Measurements from ENCODE around the gene CYP26B1.

The CYP26B1 gene

DNA sequence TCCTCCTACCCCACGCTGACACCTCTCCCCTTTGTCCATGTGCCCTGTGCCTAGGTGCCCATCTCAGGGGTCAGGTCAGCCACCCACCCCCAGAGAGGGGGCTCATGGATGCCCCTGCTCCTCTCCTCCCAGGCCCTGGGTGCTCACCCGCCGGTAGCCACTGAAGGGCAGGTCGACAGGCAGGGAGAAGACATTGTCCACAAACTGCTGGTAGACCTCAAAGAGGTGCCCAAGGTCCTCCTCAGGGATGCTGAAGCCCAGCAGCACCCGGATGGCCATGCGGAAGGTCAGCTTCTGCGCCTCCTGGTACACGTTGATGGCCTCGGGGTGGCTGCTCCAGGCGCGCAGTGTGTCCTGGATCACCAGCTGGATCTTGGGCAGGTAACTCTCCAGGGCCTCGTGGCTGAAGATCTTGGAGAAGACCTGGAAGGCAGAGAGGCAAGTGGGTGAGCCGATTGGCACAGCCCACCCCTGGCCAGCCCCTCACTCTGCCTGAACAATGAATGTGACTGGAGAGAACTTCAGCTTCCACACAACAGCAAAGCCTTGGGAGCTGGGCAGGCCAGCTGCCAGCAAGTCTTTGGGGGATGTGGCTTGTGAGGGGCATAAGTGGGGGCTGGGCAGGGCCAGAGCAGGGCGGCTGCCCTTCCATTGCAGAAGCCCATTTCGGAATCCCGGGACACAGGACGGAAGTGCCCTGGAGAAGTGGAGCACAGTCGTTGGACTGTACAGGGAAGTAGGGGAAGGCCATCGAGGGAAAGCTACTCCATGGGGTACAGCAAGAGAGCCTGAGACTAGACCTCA, 12.5 kb downstream of the CYP26B1 start:
- TF ChIP-seq POLR2A (IDR thresholded peaks at IDR 0.05; ENCODE audit: low read depth, low read length), result no peak
- FAIRE-seq (no peak), DNase-seq (ENCODE audit: insufficient read length, low spot score) (no peak)

DNA sequence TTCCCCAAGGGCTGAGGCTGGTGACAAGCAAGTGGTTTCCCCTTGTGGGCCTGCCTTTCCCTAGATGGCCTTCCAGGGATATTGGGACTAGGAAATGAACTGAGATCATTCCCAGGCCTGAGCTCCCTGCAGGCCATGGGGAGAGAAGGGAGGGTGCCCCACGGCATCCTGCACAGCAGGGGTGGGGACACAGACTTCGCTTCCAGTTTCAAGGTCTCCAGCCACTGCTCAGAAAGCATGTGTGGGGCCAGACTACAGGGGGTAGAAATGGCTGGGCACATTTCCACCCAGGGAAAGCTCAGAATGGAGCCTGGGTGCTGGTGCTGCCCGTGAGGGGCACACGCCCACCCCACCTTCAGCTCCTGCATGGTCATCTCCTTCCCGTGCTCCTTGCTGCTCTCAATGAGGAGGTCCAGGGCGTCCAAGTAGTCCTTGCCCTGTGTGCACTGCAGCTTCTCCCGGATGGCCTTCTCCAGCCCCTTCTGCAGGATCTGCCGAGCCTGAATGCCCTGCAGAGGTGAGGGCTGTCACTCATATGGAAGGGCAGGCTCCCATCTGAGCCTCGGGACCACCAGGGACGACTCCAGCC, 13.2 kb downstream of the CYP26B1 start:
- TF ChIP-seq POLR2A (IDR thresholded peaks at IDR 0.05; ENCODE audit: low read depth, low read length), result no peak
- FAIRE-seq (no peak), DNase-seq (ENCODE audit: insufficient read length, low spot score) (no peak)

DNA sequence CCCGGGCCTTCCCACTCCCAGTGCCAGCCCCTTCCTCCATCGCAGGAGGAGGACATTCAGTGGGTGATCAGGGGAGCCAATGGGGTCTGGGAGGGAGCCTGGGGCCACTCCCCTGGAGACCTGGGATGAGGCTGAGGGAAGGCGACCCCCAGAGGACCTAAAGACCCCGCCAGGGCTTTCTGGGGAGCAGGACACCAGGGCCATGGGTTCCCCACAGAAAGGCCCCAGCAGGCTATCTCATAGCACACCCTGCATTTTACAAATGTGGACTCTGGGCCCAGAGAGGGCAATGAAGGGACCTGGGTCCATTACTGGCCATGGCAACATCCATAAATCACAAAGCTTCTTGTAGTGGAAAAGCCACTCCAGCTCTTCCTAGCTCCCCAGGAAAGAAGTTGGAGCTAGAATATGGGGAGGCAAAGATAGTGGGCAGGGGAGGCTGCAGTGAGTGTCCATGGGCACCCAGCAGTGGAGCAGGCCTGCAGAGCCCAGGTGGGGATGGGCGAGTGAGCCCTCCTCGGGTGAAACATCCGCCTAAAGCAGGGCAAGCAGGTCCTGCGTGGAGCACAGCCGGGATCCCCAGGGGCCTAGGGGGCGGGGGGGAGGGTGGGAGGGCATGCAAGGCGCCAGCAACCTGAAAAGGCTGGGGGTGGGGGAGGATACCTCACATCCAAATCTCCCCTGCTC, 13.8 kb downstream of the CYP26B1 start:
- TF ChIP-seq POLR2A (IDR thresholded peaks at IDR 0.05; ENCODE audit: low read depth, low read length), result no peak
- FAIRE-seq, result no peak
- no peak for DNase-seq (ENCODE audit: insufficient read length, low spot score)

DNA sequence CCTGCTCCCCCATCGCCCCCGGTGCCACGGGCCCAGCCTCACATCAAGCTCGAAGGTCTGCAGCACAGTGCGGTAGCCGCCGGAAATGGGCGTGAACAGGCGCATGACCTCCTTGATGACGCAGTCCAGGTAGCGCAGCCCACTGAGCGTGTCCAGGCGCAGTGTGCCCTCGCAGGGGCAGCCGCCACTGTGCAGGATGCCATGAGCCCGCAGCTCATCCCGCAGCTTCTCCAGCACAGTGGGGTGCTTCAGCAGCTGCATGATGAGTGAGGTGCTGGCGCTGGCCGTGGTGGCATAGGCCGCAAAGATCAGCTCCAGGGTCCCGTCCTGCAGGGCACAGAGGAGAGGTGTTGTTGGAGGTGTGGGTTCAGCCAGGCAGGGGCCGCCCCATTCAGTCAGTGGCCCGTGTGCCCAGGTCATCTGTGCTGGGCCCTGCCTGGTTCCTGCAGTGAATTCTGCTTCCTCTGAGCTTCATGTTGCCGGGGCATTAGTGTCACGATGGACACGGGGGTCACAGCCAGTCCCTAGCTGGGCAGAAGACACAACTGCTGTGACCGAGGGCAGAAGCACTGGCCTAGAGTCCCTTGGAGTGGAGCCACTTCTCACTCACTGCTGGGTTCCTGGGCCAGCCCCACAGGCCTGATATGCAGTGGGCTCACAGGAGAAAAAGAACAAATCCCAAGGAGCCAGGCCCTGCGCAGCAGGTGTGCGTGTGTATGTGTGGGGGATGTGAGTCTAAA, 14.5 kb downstream of the CYP26B1 start:
- no peak for DNase-seq (ENCODE audit: insufficient read length, low spot score)
- TF ChIP-seq POLR2A (IDR thresholded peaks at IDR 0.05; ENCODE audit: low read depth, low read length), result no peak
- FAIRE-seq, result no peak

DNA sequence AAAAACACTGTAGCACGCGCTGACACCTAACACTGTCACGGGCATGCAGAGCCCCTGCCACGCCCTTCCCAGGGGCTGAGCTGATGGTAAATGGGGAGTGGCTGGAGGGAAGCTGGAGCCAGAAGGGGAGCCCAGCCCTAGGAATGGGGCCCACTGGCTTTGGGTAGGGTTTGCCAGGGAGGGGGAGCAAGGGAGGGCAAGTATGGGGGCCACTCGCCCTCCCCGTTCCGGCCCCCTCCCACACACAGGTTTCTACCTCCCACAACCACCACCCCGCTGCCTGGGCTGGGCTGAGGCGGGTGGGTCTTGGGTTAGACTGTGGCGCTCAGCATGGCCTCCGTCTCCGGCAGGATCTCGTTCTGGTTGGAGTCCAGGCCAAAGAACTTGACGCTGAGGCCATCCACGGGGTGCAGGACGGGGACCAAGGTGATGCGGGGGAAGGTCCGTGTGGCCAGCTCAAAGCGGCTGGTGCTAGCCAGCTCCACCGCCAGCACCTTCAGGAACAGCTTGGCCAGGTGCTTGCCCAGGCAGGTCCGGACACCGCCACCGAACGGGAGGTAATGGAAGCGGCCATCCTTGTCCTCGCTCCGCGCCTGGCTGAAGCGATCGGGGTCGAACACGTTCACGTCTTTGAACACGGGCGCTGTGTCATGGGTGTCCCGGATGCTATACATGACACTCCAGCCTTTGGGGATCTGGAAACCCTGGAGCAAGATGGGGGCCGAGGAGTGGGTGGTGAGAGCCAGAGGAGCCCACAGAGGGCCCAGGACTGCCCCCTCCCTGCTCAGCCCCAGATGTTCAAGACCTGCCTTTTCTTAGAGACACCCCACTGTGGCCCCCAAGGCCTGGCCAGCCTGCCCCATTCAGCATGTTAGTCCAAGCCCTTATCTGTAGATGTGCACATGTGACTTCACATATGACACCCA, 15.5 kb downstream of the CYP26B1 start:
- FAIRE-seq (no peak), DNase-seq (ENCODE audit: insufficient read length, low spot score) (no peak)
- TF ChIP-seq POLR2A (IDR thresholded peaks at IDR 0.05; ENCODE audit: low read depth, low read length), result no peak

DNA sequence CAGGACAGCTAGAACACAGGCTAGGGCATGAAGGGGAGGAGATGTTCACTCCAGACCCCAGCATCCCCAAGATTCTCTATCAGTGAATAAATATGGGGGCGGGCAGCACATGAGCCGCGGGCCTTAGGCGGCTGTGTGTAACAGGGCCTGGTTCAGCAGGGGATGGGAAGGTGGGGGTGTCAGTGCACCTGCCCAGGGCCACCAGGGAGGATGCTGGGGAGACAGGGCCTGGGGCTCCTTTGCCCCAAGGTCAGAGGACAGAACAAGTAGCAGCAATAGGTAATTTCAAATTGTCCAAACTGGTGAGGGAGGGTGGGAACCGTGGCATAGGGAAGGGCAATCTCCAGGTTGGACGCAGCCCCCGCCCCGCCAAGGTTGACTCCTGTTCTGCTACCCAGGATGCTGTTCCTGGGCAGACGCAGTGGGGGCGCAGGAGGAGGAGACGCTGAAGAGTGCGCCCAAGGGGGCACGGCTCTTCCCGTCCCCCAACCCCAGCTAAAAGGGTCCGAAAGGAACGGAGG, 16.2 kb downstream of the CYP26B1 start:
- FAIRE-seq (no peak), DNase-seq (ENCODE audit: insufficient read length, low spot score) (no peak)
- no peak for TF ChIP-seq POLR2A (IDR thresholded peaks at IDR 0.05; ENCODE audit: low read depth, low read length)

DNA sequence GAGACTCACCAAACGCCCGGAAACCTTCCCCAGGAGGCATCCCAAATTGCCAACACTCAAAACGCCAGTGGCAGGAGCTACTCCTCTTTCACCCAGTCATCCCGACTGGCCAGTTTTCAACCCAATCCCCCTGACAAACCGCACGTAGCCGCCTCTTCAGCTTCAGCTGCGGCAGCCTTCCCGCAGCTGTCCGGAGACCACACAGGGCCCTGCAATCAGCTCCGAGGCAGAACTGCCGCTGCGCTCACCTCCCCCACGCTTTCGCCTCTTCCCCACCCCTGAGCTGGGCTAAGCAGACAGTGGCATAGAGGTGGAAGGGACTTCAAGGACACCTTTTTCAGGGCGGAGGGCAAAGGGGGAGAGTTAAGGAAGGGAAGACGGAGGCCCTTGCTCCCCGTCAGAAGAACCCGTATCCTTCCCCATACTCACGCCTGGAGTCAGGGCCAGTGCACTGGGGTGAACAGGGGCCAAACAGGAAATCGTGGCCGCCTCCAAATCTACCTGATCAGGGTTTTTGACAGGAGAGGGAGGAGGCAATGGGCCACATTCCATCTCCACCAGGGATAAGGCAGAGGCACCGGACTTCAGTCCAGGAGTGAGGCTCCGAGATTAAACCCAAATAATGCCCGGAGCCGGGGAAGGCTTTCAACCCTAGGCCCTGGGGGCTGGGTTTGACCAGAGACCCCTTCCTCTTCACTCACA, 16.9 kb downstream of the CYP26B1 start:
- TF ChIP-seq POLR2A (IDR thresholded peaks at IDR 0.05; ENCODE audit: low read depth, low read length), result no peak
- FAIRE-seq, result no peak
- no peak for DNase-seq (ENCODE audit: insufficient read length, low spot score)

DNA sequence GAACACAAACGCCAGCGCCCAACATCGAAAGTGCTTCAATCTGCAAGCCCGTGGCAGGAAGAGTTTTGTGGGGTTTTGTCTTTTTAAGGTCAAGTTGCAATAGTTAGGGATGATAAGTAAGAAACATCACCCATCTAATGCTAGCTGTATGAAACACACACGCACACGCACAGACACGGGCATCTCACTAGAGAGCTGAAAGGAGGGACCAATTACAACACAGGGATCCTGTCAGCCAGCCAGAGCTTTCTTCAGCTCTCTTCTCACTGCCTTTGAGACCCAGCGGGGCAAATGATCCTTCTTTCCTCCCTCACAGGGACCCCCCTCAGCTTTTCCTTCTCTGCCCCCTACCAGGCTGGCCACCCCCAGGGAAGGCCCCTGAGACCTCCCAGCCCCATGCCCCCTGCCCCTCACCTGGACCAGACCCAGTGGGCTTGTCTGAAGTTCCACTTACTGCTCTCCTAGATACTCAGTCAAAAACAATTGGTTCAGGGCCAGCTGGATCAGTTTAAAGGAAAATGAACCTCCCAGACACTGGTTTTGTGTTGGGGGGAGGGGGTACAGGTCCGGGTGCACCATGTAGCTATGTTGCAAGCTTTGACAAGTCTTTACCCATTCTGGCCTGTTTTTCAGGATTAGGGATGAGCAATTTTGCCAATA, 17.9 kb downstream of the CYP26B1 start:
- DNase-seq (ENCODE audit: insufficient read length, low spot score) (no peak), FAIRE-seq (no peak)
- no peak for TF ChIP-seq POLR2A (IDR thresholded peaks at IDR 0.05; ENCODE audit: low read depth, low read length)

DNA sequence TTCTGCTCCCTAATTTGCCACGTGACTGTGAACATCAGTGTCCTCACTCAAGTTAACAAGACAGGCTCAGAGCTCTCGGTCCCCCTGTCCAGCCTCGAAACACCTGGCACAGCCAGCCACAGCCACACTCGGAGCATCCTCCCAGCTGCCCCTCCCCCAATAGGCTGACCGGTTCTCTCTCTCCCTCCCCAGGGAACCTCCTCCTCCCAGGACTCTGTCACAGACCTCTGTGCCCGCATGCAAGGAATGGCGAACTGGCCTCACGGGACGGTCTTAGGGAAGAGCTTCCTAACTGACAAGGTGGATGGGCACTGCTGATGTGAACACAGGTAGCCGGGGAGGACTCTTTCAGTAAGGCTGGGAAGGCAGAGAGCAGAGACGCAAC, 18.8 kb downstream of the CYP26B1 start:
- no peak for TF ChIP-seq POLR2A (IDR thresholded peaks at IDR 0.05; ENCODE audit: low read depth, low read length)
- FAIRE-seq, result no peak
- DNase-seq (ENCODE audit: insufficient read length, low spot score), result no peak

DNA sequence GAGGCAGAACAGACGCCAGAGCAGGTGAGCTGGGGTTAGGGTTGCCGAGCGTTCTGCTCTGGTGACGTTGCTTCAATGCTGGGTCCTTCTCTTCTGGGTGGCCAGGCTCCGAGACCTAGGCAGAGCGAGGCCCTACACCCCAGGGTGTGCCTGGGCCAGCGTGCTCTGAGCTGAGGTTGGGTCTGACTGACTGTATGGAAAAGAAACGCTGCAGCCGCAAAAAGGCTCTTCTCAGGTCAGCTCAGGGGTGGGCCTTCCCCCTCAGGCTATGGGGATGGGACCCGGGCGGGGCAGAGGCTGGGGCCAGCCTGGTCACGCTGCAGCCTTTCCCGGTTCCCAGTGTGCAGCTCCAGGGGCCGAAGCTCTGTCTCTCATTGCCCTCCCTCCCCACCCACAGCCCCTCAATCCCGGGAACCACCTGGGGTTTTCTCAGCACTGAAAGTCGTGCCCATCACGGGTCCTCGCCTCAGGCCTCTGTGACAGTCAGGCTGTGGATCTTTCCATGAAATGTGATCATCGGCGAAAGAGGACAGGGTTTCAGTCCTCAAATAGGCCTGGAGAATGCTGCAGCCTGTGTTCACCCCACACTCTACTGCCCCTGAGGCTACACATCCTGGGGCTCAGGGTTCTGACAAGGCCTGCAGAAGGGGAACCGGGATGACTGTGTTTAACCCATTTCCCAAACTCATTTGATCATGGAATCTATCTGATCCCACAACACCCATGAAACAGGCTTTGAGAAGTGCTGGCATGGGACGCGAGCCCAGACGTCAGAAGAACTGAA, 19.4 kb downstream of the CYP26B1 start:
- TF ChIP-seq POLR2A (IDR thresholded peaks at IDR 0.05; ENCODE audit: low read depth, low read length), result no peak
- DNase-seq (ENCODE audit: insufficient read length, low spot score), result no peak
- no peak for FAIRE-seq

DNA sequence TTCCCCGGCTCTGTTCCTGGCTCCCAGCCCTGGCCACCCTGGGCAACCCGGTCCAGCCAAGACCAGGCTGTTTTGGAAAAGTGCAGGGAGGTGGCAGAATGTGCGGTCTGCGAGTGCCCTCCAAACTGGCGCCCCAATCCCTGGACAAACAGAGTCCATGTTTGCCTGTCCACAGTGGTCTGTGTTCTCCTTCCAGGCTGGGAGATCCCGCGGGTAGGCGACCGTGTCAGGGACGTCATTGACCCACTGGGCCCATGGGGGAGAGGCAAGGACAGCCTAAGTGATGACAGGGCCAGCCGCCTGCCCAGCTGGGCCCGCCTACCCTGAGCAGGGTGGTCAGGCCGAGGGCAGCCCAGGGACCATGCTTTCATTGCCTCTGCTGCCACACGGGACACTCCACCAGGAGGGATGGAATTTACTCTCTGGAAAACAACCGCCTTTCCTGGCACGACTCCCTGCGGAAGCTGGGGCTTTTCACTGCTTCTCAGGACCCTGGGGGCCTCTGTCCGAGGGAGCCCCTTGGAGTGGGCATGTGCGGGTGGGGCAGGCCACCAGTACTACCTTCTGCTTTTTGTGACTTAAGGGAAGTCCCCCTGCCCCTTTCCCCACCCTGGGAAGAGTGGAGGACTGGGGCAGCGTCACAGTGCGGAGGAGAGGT, 20.1 kb downstream of the CYP26B1 start:
- no peak for FAIRE-seq
- no peak for TF ChIP-seq POLR2A (IDR thresholded peaks at IDR 0.05; ENCODE audit: low read depth, low read length)
- DNase-seq (ENCODE audit: insufficient read length, low spot score), result no peak

Data from H54 (cell line).